Stomach (tissue), 4 donors: ENCODE data around the gene AKAP6.

ENCODE experiments used
- EP300 ChIP-seq: sonication (generic); formaldehyde crosslinking; IDR thresholded peaks from one replicate; pipeline ENCODE4 v1.6.1; 2017; ENCODE audit warnings: antibody characterized with exemption
- POLR2A ChIP-seq, 4 donors: fragments of 450-650 bp; IDR thresholded peaks; one replicate each; pipeline ENCODE4 v1.6.1; 2016; ENCODE audit warnings: antibody characterized with exemption in 4 of 4, control low read depth in 2 of 4, mild to moderate bottlenecking in 1 of 4, moderate library complexity in 1 of 4
- POLR2AphosphoS5 ChIP-seq, 3 donors: sonication (generic); formaldehyde crosslinking; IDR thresholded peaks; one replicate each; pipeline ENCODE4 v1.6.1; 2016; ENCODE audit warnings: antibody characterized with exemption in 3 of 3
- TF ChIP-seq, protein P1 (sequence below), 7 experiments: fragments of 450-650 bp in 4 of 7; fragments of 200-600 bp in 3 of 7; sonication (generic) in 3 of 7; IDR thresholded peaks; one replicate each; pipeline ENCODE4 v1.5.1; 2016 to 2019; ENCODE audit warnings: antibody characterized with exemption in 7 of 7, control low read depth in 2 of 7, mild to moderate bottlenecking in 1 of 7

DNA sequence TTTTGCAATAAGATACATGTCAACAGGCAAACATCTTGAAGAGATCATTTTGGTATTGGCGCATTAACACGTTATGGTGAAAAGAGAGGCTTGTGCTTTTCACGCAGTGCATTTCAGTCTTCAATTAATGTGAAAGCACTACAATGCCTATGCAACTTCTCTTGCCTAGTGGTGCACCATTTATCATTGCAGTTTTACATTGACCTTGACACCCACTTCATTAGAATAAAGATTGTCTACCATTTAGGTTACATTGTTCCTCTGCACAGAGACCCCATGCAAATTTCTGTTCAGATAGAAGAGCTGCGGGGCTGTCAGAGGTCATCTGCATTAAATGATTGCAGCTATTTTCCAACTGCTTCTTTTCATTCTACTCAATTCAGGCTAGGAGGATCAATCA lies 397.4 kb downstream of the AKAP6 start:
- TF ChIP-seq POLR2A (IDR thresholded peaks at IDR 0.05) (no peak), POLR2AphosphoS5 (IDR thresholded peaks at IDR 0.05) (no peak), EP300 (no peak)
- TF ChIP-seq, protein P1, sequence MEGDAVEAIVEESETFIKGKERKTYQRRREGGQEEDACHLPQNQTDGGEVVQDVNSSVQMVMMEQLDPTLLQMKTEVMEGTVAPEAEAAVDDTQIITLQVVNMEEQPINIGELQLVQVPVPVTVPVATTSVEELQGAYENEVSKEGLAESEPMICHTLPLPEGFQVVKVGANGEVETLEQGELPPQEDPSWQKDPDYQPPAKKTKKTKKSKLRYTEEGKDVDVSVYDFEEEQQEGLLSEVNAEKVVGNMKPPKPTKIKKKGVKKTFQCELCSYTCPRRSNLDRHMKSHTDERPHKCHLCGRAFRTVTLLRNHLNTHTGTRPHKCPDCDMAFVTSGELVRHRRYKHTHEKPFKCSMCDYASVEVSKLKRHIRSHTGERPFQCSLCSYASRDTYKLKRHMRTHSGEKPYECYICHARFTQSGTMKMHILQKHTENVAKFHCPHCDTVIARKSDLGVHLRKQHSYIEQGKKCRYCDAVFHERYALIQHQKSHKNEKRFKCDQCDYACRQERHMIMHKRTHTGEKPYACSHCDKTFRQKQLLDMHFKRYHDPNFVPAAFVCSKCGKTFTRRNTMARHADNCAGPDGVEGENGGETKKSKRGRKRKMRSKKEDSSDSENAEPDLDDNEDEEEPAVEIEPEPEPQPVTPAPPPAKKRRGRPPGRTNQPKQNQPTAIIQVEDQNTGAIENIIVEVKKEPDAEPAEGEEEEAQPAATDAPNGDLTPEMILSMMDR (IDR thresholded peaks at IDR 0.05) = no peak
